IMR-90 (cell line): Measurements from ENCODE around the gene CELA2A. TPM values are rescaled to one million over a fixed set of nuclear protein-coding genes. Genes with fewer than 3 reads are reported as not detected.

Experiments
- ATAC-seq: fragments of 200-7000 bp; cut with Tn5 transposase; 2 replicates; pipeline ENCODE4 v1.9.1; 2020; ENCODE audit warnings: low read depth, mild to moderate bottlenecking, moderate library complexity
- BruUV-seq: library from RNA; stranded (reverse); fragments of 400-500 nt; replicated peaks from 2 replicates; lab custom pipeline; 2021; lab: Mats Ljungman, UMichigan
- CTCF ChIA-PET: fragments of 300-600 bp; formaldehyde crosslinking; extraction: SDS; loops from one replicate; lab custom pipeline; 2021; ENCODE audit warnings: antibody characterized with exemption; lab: Yijun Ruan, JAX
- POLR2A ChIA-PET: fragments of 300-600 bp; sonication (Branson Sonifier 250); formaldehyde crosslinking; loops from one replicate; lab custom pipeline; 2022; ENCODE audit warnings: antibody characterized with exemption; ENCODE audit not compliant: unreplicated experiment; lab: Charles Lee
- DNase-seq: peaks from one replicate; pipeline ENCODE4 v3.0.0; 2013
- H2AFZ ChIP-seq: replicated peaks from 2 replicates; pipeline ENCODE3; 2013; ENCODE audit warnings: low read length, mild to moderate bottlenecking; ENCODE audit not compliant: poor library complexity
- H2AK5ac ChIP-seq: 2 replicates; pipeline ENCODE4 v1.6.1; 2013; ENCODE audit warnings: low read depth, low read length, inconsistent platforms
- H2AK9ac ChIP-seq: replicated peaks from 2 replicates; pipeline ENCODE3; 2013; ENCODE audit warnings: mild to moderate bottlenecking, low read depth, low read length, moderate library complexity; ENCODE audit not compliant: poor library complexity
- H2BK120ac ChIP-seq: 2 replicates; pipeline ENCODE4 v1.6.1; 2013; ENCODE audit warnings: low read depth, low read length, inconsistent platforms
- H2BK15ac ChIP-seq: 3 replicates; pipeline ENCODE4 v1.6.1; 2013; ENCODE audit warnings: low read depth, low read length, inconsistent platforms
- H2BK20ac ChIP-seq: 2 replicates; pipeline ENCODE4 v1.6.1; 2013; ENCODE audit warnings: low read depth, mild to moderate bottlenecking, inconsistent platforms, low read length, moderate library complexity
- H2BK5ac ChIP-seq: 2 replicates; pipeline ENCODE4 v1.6.1; 2013; ENCODE audit warnings: mild to moderate bottlenecking, low read depth, low read length, inconsistent platforms; ENCODE audit not compliant: poor library complexity, severe bottlenecking
- H3K14ac ChIP-seq: replicated peaks from 2 replicates; pipeline ENCODE4 v1.6.1; 2013; ENCODE audit warnings: low read depth, low read length, inconsistent platforms
- H3K18ac ChIP-seq: 2 replicates; pipeline ENCODE4 v1.6.1; 2013; ENCODE audit warnings: low read depth, low read length, control low read depth
- H3K23ac ChIP-seq: 2 replicates; pipeline ENCODE4 v1.6.1; 2013; ENCODE audit warnings: low read depth, low read length, inconsistent platforms
- H3K27ac ChIP-seq: 2 replicates; pipeline ENCODE4 v1.5.1; 2013; ENCODE audit warnings: mild to moderate bottlenecking, control low read depth, low read length; ENCODE audit not compliant: insufficient read depth
- H3K27me3 ChIP-seq: 2 replicates; pipeline ENCODE4 v1.6.1; 2013; ENCODE audit warnings: low read length; ENCODE audit not compliant: control insufficient read depth, insufficient read depth
- H3K36me3 ChIP-seq: 2 replicates; pipeline ENCODE4 v1.6.1; 2013; ENCODE audit warnings: low read length, mixed read lengths; ENCODE audit not compliant: control insufficient read depth, insufficient read depth
- H3K4ac ChIP-seq: 2 replicates; pipeline ENCODE4 v1.6.1; 2013; ENCODE audit warnings: low read depth, low read length, inconsistent platforms
- H3K4me1 ChIP-seq: 2 replicates; pipeline ENCODE4 v1.6.1; 2013; ENCODE audit warnings: low read length, mixed read lengths; ENCODE audit not compliant: control insufficient read depth, insufficient read depth
- H3K4me2 ChIP-seq: 2 replicates; pipeline ENCODE4 v1.6.1; 2013; ENCODE audit warnings: low read depth, mild to moderate bottlenecking, control low read depth, low read length, moderate library complexity
- H3K4me3 ChIP-seq: 2 replicates; pipeline ENCODE4 v1.5.1; 2013; ENCODE audit warnings: low read depth, mild to moderate bottlenecking, control low read depth, low read length, moderate library complexity; ENCODE audit not compliant: insufficient read depth
- H3K56ac ChIP-seq: 2 replicates; pipeline ENCODE4 v1.6.1; 2013; ENCODE audit warnings: low read length, inconsistent platforms; ENCODE audit not compliant: insufficient read depth; ENCODE audit errors: extremely low read depth
- H3K79me1 ChIP-seq, 2 experiments: 2 replicates each; pipeline ENCODE4 v1.6.1; 2013; ENCODE audit warnings: low read length in 2 of 2, inconsistent platforms in 1 of 2, low read depth in 1 of 2
- H3K9ac ChIP-seq: 2 replicates; pipeline ENCODE4 v1.6.1; 2013; ENCODE audit warnings: low read depth, low read length, control low read depth
- H3K9me1 ChIP-seq: 2 replicates; pipeline ENCODE4 v1.6.1; 2013; ENCODE audit warnings: low read length, inconsistent platforms; ENCODE audit not compliant: insufficient read depth
- H3K9me3 ChIP-seq: 2 replicates; pipeline ENCODE4 v1.6.1; 2013; ENCODE audit warnings: low read length; ENCODE audit not compliant: control insufficient read depth, insufficient read depth
- H4K20me1 ChIP-seq: 2 replicates; pipeline ENCODE4 v1.6.1; 2013; ENCODE audit warnings: low read length, inconsistent platforms; ENCODE audit not compliant: insufficient read depth
- H4K5ac ChIP-seq: 2 replicates; pipeline ENCODE4 v1.6.1; 2013; ENCODE audit warnings: mild to moderate bottlenecking, low read depth, low read length, control low read depth
- H4K8ac ChIP-seq, 2 experiments: 2 replicates each; pipeline ENCODE4 v1.6.1; 2013; ENCODE audit warnings: low read depth in 2 of 2, low read length in 2 of 2, control low read depth in 1 of 2, inconsistent platforms in 1 of 2
- H4K91ac ChIP-seq: 2 replicates; pipeline ENCODE4 v1.6.1; 2013; ENCODE audit warnings: low read depth, low read length, inconsistent platforms; ENCODE audit not compliant: insufficient read depth
- POLR2A ChIP-seq: IDR thresholded peaks from 2 replicates; pipeline ENCODE4 v1.6.1; 2012; ENCODE audit warnings: mild to moderate bottlenecking, low read depth, low read length
- USF2 ChIP-seq: fragments of 150-350 bp; IDR thresholded peaks from 2 replicates; pipeline ENCODE4 v1.6.1; 2017; ENCODE audit warnings: mild to moderate bottlenecking, antibody characterized with exemption, low read length, low read depth
- WGBS, 2 experiments: methylation state at CpG; one replicate each; pipeline versions ENCODE4 v1.1.5 to v1.1.7; 2013; ENCODE audit warnings: missing lambda C conversion rate in 2 of 2; ENCODE audit not compliant: insufficient read length in 1 of 2; ENCODE audit errors: extremely low coverage in 2 of 2; 5-methylcytosine and 5-hydroxymethylcytosine counted together
- dilution Hi-C: fragments of 300-500 bp; cut with HindIII; formaldehyde crosslinking; loops from one replicate; pipeline ENCODE4 v1.14.3; 2018; ENCODE audit warnings: low sequenced_read_pairs; ENCODE audit not compliant: unreplicated experiment
- in situ Hi-C: fragments of 300-500 bp; cut with MboI; formaldehyde crosslinking; loops from 3 replicates; pipeline ENCODE4 v1.14.3; 2019; ENCODE audit warnings: low sequenced_read_pairs, inconsistent platforms, mixed read lengths
- intact Hi-C: fragments of 100-400 bp; cut with micrococcal nuclease; formaldehyde crosslinking; loops from 2 replicates; pipeline ENCODE4 v1.10.0; 2022
- polyA plus RNA-seq, 3 experiments: library from polyadenylated mRNA; depleted of rRNA; stranded (reverse); fragments of >200 nt; gene quantifications; 2 replicates each; pipeline ENCODE4 v1.2.3, GENCODE V29; 2012; ENCODE audit warnings: low replicate concordance in 1 of 3
- total RNA-seq: library from RNA; depleted of rRNA; stranded (reverse); fragments of >200 nt; gene quantifications from 2 replicates; pipeline ENCODE4 v1.2.3, GENCODE V29; 2012

The CELA2A gene
- total and polyA plus RNA-seq, 2 of the 4 experiments (the other 2 are of a cell fraction): not detected

- Histone ChIP-seq H3K27me3 (no peaks in the 10 kb centered on the region), H3K9ac (no peak overlapping the region), H3K79me1 (peaks cover 17 to 80% of the 10 kb centered on the region in 2 experiments; a peak in 3 of 4 replicates), H3K27ac (no peak overlapping the region), H3K4me2 (no peak overlapping the region), H4K20me1 (peaks cover 29% of the 10 kb centered on the region), H4K8ac (no peak overlapping the region), H3K56ac (no peak overlapping the region), H3K14ac (no peak overlapping the region), H3K36me3 (peaks cover 4% of the 10 kb centered on the region; the same call in 1 of the 2 replicates), H3K4me1 (peaks cover 34% of the 10 kb centered on the region), H2BK120ac (no peak overlapping the region), H2AFZ (peak overlapping the region; percentile 26), H2AK9ac (no peak overlapping the region), H4K91ac (no peak overlapping the region), H3K23ac (peak overlapping the region; percentile 20; the same call in 1 of the 2 replicates), H3K4ac (no peak overlapping the region), H2BK5ac (no peak overlapping the region), H2BK15ac (no peak overlapping the region), H2BK20ac (no peak overlapping the region), H3K9me3 (no peaks in the 10 kb centered on the region), H3K4me3 (no peak overlapping the region), H4K5ac (no peak overlapping the region), H3K18ac (no peak overlapping the region), H2AK5ac (peak overlapping the region; percentile 39; the same call in 1 of the 2 replicates), H3K9me1 (peaks cover 18% of the 10 kb centered on the region)
- ATAC-seq (no peak), DNase-seq (no peak)
- CTCF ChIA-PET: interaction anchor here (1.5 kb wide), 1 partner anchor 13 kb away, joined by 3 read pairs; no protein-coding TSS in a partner anchor
- dilution Hi-C loops: no loop called here
- no TSS peak for BruUV-seq
- TF ChIP-seq POLR2A: no peak
- no peak for TF ChIP-seq USF2
- in situ Hi-C loops: loop anchor here (5.0 kb wide), 1 partner anchor 72 kb away; no protein-coding TSS in a partner anchor
- POLR2A ChIA-PET: no interaction called here
- intact Hi-C loops: no loop called here
- WGBS, 2 experiments: 100% methylated on average over 3 of the region's 20 CpGs; no CpG with 5 or more reads in 1 of the 2 experiments
Measured at GRCh38 chr1:15413563-15414444, 42.7 kb upstream of the CELA2A start.
